Mammary epithelial cell (primary cell): ENCODE measurements around the gene SH3GLB2.

Experiments
- EZH2 ChIP-seq: IDR thresholded peaks from 2 replicates; pipeline ENCODE4 v1.6.1; 2012; ENCODE audit warnings: low read length, inconsistent platforms, borderline replicate concordance
- TF ChIP-seq, protein P1 (sequence below), 2 donors: IDR thresholded peaks in 1 of 2; conservative IDR thresholded peaks in 1 of 2; 2 replicates each; pipeline ENCODE4 v1.5.1; 2011 to 2012; ENCODE audit warnings: inconsistent platforms in 2 of 2, low read length in 2 of 2, mild to moderate bottlenecking in 2 of 2, control low read depth in 1 of 2, low read depth in 1 of 2; ENCODE audit not compliant: insufficient read depth in 1 of 2; ENCODE audit errors: extremely low read depth in 1 of 2

DNA sequence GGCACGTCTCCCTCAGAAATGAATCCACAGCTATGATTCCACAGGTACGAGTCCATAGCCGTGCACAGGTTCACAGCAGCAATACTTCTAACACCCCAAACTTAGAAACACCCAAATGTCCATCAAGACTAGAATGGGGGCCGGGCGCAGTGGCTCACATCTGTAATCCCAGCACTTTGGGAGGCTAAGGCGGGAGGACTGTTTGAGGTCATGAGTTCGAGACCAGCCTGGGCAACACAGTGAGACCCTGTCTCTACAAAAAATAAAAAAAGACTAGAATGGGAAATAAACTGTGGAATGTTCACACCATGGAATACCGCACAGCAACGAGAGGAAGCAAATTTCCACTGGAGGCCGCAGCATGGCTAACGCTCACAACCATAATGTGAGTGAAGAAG lies 48.5 kb upstream of the SH3GLB2 start:
- TF ChIP-seq, protein P1, sequence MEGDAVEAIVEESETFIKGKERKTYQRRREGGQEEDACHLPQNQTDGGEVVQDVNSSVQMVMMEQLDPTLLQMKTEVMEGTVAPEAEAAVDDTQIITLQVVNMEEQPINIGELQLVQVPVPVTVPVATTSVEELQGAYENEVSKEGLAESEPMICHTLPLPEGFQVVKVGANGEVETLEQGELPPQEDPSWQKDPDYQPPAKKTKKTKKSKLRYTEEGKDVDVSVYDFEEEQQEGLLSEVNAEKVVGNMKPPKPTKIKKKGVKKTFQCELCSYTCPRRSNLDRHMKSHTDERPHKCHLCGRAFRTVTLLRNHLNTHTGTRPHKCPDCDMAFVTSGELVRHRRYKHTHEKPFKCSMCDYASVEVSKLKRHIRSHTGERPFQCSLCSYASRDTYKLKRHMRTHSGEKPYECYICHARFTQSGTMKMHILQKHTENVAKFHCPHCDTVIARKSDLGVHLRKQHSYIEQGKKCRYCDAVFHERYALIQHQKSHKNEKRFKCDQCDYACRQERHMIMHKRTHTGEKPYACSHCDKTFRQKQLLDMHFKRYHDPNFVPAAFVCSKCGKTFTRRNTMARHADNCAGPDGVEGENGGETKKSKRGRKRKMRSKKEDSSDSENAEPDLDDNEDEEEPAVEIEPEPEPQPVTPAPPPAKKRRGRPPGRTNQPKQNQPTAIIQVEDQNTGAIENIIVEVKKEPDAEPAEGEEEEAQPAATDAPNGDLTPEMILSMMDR (conservative IDR thresholded peaks at IDR 0.05 in 1 of 2, IDR thresholded peaks at IDR 0.05 in 1 of 2; ENCODE audit: extremely low read depth in 1 of 2, insufficient read depth in 1 of 2, low read depth in 1 of 2, low read length in 2 of 2), result no peak
- no peak for TF ChIP-seq EZH2
